H9 (cell line): Measurements from ENCODE around the gene VSIG10L. TPM values are rescaled to one million over a fixed set of nuclear protein-coding genes. Genes with fewer than 3 reads are reported as not detected.

Experiments used
- DNase-seq: peaks from one replicate; pipeline ENCODE4 v3.0.0-alpha.2; 2017
- H2AFZ ChIP-seq: one replicate; pipeline ENCODE4 v1.6.1; 2013; ENCODE audit warnings: mild to moderate bottlenecking, low read length, control low read depth, moderate library complexity
- H2AK5ac ChIP-seq: 2 replicates; pipeline ENCODE4 v1.6.1; 2013; ENCODE audit warnings: low read length, control low read depth, mixed read lengths; ENCODE audit not compliant: insufficient read length
- H2BK120ac ChIP-seq: one replicate; pipeline ENCODE4 v1.6.1; 2013; ENCODE audit warnings: low read depth, mild to moderate bottlenecking, low read length, control low read depth, inconsistent platforms; ENCODE audit not compliant: poor library complexity, severe bottlenecking
- H2BK12ac ChIP-seq: 2 replicates; pipeline ENCODE4 v1.6.1; 2013; ENCODE audit warnings: low read length, control low read depth, mixed read lengths, low read depth; ENCODE audit not compliant: insufficient read length
- H2BK15ac ChIP-seq: 2 replicates; pipeline ENCODE4 v1.6.1; 2013; ENCODE audit warnings: low read depth, low read length, control low read depth
- H2BK20ac ChIP-seq: one replicate; pipeline ENCODE4 v1.6.1; 2013; ENCODE audit warnings: low read depth, mild to moderate bottlenecking, low read length, control low read depth, inconsistent platforms; ENCODE audit not compliant: poor library complexity, severe bottlenecking
- H2BK5ac ChIP-seq: 2 replicates; pipeline ENCODE4 v1.6.1; 2013; ENCODE audit warnings: low read length, control low read depth, mixed read lengths; ENCODE audit not compliant: insufficient read length
- H3K14ac ChIP-seq: 2 replicates; pipeline ENCODE4 v1.6.1; 2013; ENCODE audit warnings: low read length, control low read depth; ENCODE audit not compliant: insufficient read depth
- H3K18ac ChIP-seq: 2 replicates; pipeline ENCODE4 v1.6.1; 2013; ENCODE audit warnings: low read depth, mild to moderate bottlenecking, mixed read lengths, low read length, control low read depth; ENCODE audit not compliant: insufficient read length
- H3K23ac ChIP-seq: 2 replicates; pipeline ENCODE4 v1.6.1; 2013; ENCODE audit warnings: low read length, control low read depth, mixed read lengths, low read depth; ENCODE audit not compliant: insufficient read length
- H3K23me2 ChIP-seq: 2 replicates; pipeline ENCODE4 v1.6.1; 2013; ENCODE audit warnings: low read depth, mild to moderate bottlenecking, mixed read lengths, low read length, control low read depth; ENCODE audit not compliant: insufficient read length, poor library complexity, severe bottlenecking
- H3K27ac ChIP-seq: 2 replicates; pipeline ENCODE4 v1.5.1; 2013; ENCODE audit warnings: low read length, control low read depth, mixed read lengths, low read depth; ENCODE audit not compliant: insufficient read length
- H3K27me3 ChIP-seq: 2 replicates; pipeline ENCODE4 v1.6.1; 2013; ENCODE audit warnings: low read length, control low read depth, inconsistent platforms; ENCODE audit not compliant: insufficient read depth
- H3K4ac ChIP-seq: 2 replicates; pipeline ENCODE4 v1.6.1; 2013; ENCODE audit warnings: low read depth, mild to moderate bottlenecking, control low read depth, inconsistent platforms, low read length, moderate library complexity
- H3K4me1 ChIP-seq: 2 replicates; pipeline ENCODE4 v1.6.1; 2013; ENCODE audit warnings: low read length, control low read depth, inconsistent platforms; ENCODE audit not compliant: insufficient read depth
- H3K4me2 ChIP-seq: 2 replicates; pipeline ENCODE4 v1.6.1; 2013; ENCODE audit warnings: low read length, control low read depth, mixed read lengths; ENCODE audit not compliant: insufficient read length, insufficient read depth
- H3K56ac ChIP-seq: 2 replicates; pipeline ENCODE4 v1.6.1; 2013; ENCODE audit warnings: low read depth, mild to moderate bottlenecking, mixed read lengths, low read length, control low read depth; ENCODE audit not compliant: insufficient read length
- H3K79me1 ChIP-seq: 2 replicates; pipeline ENCODE4 v1.6.1; 2013; ENCODE audit warnings: low read depth, mild to moderate bottlenecking, moderate library complexity, low read length, control low read depth, inconsistent platforms; ENCODE audit not compliant: insufficient read depth, poor library complexity, severe bottlenecking
- H3K79me2 ChIP-seq: 2 replicates; pipeline ENCODE4 v1.6.1; 2013; ENCODE audit warnings: low read length, control low read depth, inconsistent platforms; ENCODE audit not compliant: insufficient read depth
- H3K9ac ChIP-seq: 2 replicates; pipeline ENCODE4 v1.6.1; 2013; ENCODE audit warnings: low read length, control low read depth, mixed read lengths; ENCODE audit not compliant: insufficient read length; ENCODE audit errors: extremely low read depth
- H3K9me3 ChIP-seq: one replicate; pipeline ENCODE4 v1.6.1; 2013; ENCODE audit warnings: low read depth, low read length, inconsistent platforms; ENCODE audit not compliant: control insufficient read depth
- H3T11ph ChIP-seq: one replicate; pipeline ENCODE4 v1.6.1; 2013; ENCODE audit warnings: mild to moderate bottlenecking, low read length, control low read depth, inconsistent platforms
- H4K20me1 ChIP-seq: one replicate; pipeline ENCODE4 v1.6.1; 2013; ENCODE audit not compliant: control insufficient read depth, insufficient read length, insufficient read depth
- H4K5ac ChIP-seq: 2 replicates; pipeline ENCODE4 v1.6.1; 2013; ENCODE audit warnings: low read depth, mild to moderate bottlenecking, mixed read lengths, low read length, control low read depth; ENCODE audit not compliant: insufficient read length
- H4K8ac ChIP-seq: replicated peaks from 2 replicates; pipeline ENCODE4 v1.6.1; 2013; ENCODE audit warnings: low read length, control low read depth, mixed read lengths, low read depth; ENCODE audit not compliant: insufficient read length
- H4K91ac ChIP-seq: 2 replicates; pipeline ENCODE4 v1.6.1; 2013; ENCODE audit warnings: low read depth, mild to moderate bottlenecking, moderate library complexity, mixed read lengths, low read length, control low read depth; ENCODE audit not compliant: insufficient read length
- H3K27ac Mint-ChIP-seq, 3 experiments: 2 replicates in 2 of 3; 3 replicates in 1 of 3; pipeline ENCODE4 v1.8.0; 2020 to 2021; ENCODE audit warnings: mixed read lengths in 3 of 3, mild to moderate bottlenecking in 1 of 3, moderate library complexity in 1 of 3
- H3K27me3 Mint-ChIP-seq: 2 replicates; pipeline ENCODE4 v1.8.0; 2021; ENCODE audit warnings: low read depth, mild to moderate bottlenecking, moderate library complexity, mixed read lengths
- H3K36me3 Mint-ChIP-seq, 3 experiments: 2 replicates in 2 of 3; 3 replicates in 1 of 3; pipeline ENCODE4 v1.8.0; 2020 to 2021; ENCODE audit warnings: low read depth in 3 of 3, mixed read lengths in 3 of 3; ENCODE audit not compliant: insufficient read depth in 1 of 3
- H3K4me1 Mint-ChIP-seq, 2 experiments: 2 replicates each; pipeline ENCODE4 v1.8.0; 2020; ENCODE audit warnings: mixed read lengths in 2 of 2
- H3K4me3 Mint-ChIP-seq, 2 experiments: 2 replicates in 1 of 2; 3 replicates in 1 of 2; pipeline ENCODE4 v1.8.0; 2020 to 2021; ENCODE audit warnings: mild to moderate bottlenecking in 2 of 2, mixed read lengths in 2 of 2, moderate library complexity in 1 of 2
- H3K9me3 Mint-ChIP-seq, 2 experiments: 2 replicates in 1 of 2; 3 replicates in 1 of 2; pipeline ENCODE4 v1.8.0; 2020; ENCODE audit warnings: mild to moderate bottlenecking in 2 of 2, mixed read lengths in 2 of 2, moderate library complexity in 1 of 2
- WGBS: extraction: QIAGEN DNeasy Blood & Tissue Kit; methylation state at CpG from one replicate; pipeline ENCODE4 v1.1.7; 2013; ENCODE audit warnings: missing lambda C conversion rate, low lambda C conversion rate, mixed read lengths; ENCODE audit not compliant: insufficient read length; ENCODE audit errors: extremely low coverage; 5-methylcytosine and 5-hydroxymethylcytosine counted together
- total RNA-seq: library from RNA; stranded (reverse); gene quantifications from 2 replicates; pipeline ENCODE4 v1.2.1, GENCODE V29; 2021
- TF ChIP-seq, protein P1 (sequence below): fragments of 200-600 bp; sonication (generic); conservative IDR thresholded peaks from 3 replicates; pipeline ENCODE4 v1.8.0; 2021; ENCODE audit warnings: antibody characterized with exemption, mild to moderate bottlenecking

Gene VSIG10L
- total RNA-seq, 1 experiment from 2014 or later: 5.6 TPM

DNA sequence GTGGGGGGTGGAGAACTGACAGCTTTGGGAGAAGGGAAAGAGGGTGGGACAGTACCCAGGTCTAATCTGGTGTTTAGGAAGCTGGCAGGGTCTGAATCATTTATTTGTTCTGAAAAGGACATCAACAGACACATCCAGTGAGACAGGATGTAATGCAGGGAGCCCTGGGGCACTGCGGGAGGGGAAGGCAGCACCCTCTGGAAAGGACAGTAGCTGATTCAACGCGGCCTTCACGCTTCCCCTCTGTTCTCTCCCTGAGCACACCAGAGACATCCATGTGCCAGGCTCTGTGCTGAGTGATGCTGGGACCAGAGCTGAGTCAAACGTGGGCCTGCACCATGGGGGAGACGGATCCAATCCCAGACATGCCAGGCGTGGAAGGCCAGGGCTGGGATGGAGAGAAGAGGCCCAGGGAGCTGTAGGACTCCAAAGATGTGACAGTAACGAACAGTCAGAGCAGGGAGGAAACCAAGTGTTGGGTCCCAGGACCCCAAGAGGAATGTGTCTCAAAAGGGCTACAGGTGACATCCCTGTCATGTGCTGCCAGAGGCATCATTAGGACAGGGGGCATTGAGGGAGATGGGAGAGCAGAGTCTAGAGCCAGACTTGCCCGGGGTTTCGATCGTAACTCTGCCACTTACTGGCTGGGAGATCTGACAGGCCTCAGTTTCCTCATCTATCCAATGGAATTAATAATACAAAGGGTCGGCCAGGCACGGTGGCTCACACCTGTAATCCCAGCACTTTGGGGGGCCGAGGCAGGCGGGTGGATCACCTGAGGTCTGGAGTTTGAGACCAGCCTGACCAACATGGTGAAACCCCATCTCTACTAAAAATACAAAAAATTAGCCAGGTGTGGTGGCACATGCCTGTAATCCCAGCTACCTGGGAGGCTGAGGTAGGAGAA is 22.5 kb upstream of the VSIG10L start:
- Histone ChIP-seq H3K4me2 (no peak overlapping the region), H2BK15ac (no peak overlapping the region), H3T11ph (no peak overlapping the region), H3K4ac (no peak overlapping the region), H2BK12ac (no peak overlapping the region), H3K4me1 (no peaks in the 10 kb centered on the region), H4K20me1 (no peaks in the 10 kb centered on the region), H3K56ac (no peak overlapping the region), H3K27ac (no peak overlapping the region), H4K91ac (no peak overlapping the region), H3K23ac (no peak overlapping the region), H3K9ac (no peak overlapping the region), H3K23me2 (peaks cover 21% of the 10 kb centered on the region), H2BK20ac (no peak overlapping the region), H2BK120ac (no peak overlapping the region), H4K8ac (no peak overlapping the region), H2AFZ (no peak overlapping the region), H3K14ac (no peak overlapping the region), H3K18ac (no peak overlapping the region), H3K79me2 (no peaks in the 10 kb centered on the region), H2BK5ac (no peak overlapping the region), H3K9me3 (no peaks in the 10 kb centered on the region), H3K79me1 (no peaks in the 10 kb centered on the region), H3K27me3 (no peaks in the 10 kb centered on the region), H2AK5ac (no peak overlapping the region), H4K5ac (no peak overlapping the region)
- H3K4me3 Mint-ChIP-seq: peak overlapping the region; percentile 24 to 61; a peak in 4 of 5 replicates
- TF ChIP-seq, protein P1, sequence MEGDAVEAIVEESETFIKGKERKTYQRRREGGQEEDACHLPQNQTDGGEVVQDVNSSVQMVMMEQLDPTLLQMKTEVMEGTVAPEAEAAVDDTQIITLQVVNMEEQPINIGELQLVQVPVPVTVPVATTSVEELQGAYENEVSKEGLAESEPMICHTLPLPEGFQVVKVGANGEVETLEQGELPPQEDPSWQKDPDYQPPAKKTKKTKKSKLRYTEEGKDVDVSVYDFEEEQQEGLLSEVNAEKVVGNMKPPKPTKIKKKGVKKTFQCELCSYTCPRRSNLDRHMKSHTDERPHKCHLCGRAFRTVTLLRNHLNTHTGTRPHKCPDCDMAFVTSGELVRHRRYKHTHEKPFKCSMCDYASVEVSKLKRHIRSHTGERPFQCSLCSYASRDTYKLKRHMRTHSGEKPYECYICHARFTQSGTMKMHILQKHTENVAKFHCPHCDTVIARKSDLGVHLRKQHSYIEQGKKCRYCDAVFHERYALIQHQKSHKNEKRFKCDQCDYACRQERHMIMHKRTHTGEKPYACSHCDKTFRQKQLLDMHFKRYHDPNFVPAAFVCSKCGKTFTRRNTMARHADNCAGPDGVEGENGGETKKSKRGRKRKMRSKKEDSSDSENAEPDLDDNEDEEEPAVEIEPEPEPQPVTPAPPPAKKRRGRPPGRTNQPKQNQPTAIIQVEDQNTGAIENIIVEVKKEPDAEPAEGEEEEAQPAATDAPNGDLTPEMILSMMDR: no peak
- no peak for DNase-seq
- H3K36me3 Mint-ChIP-seq: no peaks in the 10 kb centered on the region
- H3K27ac Mint-ChIP-seq: no peak overlapping the region; a peak in 1 of 7 replicates
- peaks cover 32 to 34% of the 10 kb centered on the region in 2 experiments for H3K4me1 Mint-ChIP-seq
- no peaks in the 10 kb centered on the region for H3K27me3 Mint-ChIP-seq
- no CpG with 5 or more reads among the region's 15 CpGs for WGBS
- no peaks in the 10 kb centered on the region for H3K9me3 Mint-ChIP-seq
